Measurements from ENCODE around the gene PCBD1.
A peak's percentile ranks its signal among the peaks of the same experiment; 100 is the strongest.
"Not testable (repeated sequence)": the region's sequence is repeated elsewhere in the genome, so short reads cannot be mapped to it uniquely, and the experiment has no call there.

Gene PCBD1

GRCh38 chr10:70925377-70926225 is 37.2 kb upstream of the PCBD1 start:
- no peaks in the 10 kb centered on the region for H3K36me3 Mint-ChIP-seq
- DNase-seq = peak; percentile 64

GRCh38 chr10:70923696-70924095 is 35.3 kb upstream of the PCBD1 start:
- Mint-ChIP-seq H3K27me3 (peaks cover 21% of the 10 kb centered on the region), H3K4me1 (peaks cover 4% of the 10 kb centered on the region), H3K4me3 (no peak overlapping the region), H3K36me3 (no peaks in the 10 kb centered on the region), H3K9me3 (no peaks in the 10 kb centered on the region), H3K27ac (no peak overlapping the region)
- no peak for DNase-seq
- CTCF ChIA-PET = interaction anchor here (0.9 to 4.6 kb wide), 7 partner anchors 11 to 462 kb away, joined by 3 to 22 read pairs (median 11); no protein-coding TSS in a partner anchor

More at GRCh38 chr10:70925377-70926225, 37.2 kb upstream of the PCBD1 start:
- Mint-ChIP-seq H3K27ac (no peak overlapping the region), H3K9me3 (no peaks in the 10 kb centered on the region), H3K4me3 (no peak overlapping the region), H3K4me1 (peaks cover 4% of the 10 kb centered on the region), H3K27me3 (peaks cover 15% of the 10 kb centered on the region)
- CTCF ChIA-PET = interaction anchor here (0.7 to 4.6 kb wide), 19 partner anchors 11 to 358 kb away, joined by 3 to 22 read pairs (median 4); no protein-coding TSS in a partner anchor

- no peak overlapping the region for H3K27ac Mint-ChIP-seq
- no peak overlapping the region for H3K4me3 Mint-ChIP-seq
- CTCF ChIA-PET = interaction anchor here (0.7 to 1.5 kb wide), 2 partner anchors 17 to 369 kb away, joined by 4 to 5 read pairs; no protein-coding TSS in a partner anchor
Observed at GRCh38 chr10:70921285-70921684, 32.9 kb upstream of the PCBD1 start.

GRCh38 chr10:70920519-70920918 is 32.2 kb upstream of the PCBD1 start:
- Mint-ChIP-seq H3K4me3 (no peak overlapping the region), H3K36me3 (no peaks in the 10 kb centered on the region), H3K4me1 (peaks cover 4% of the 10 kb centered on the region), H3K27me3 (peaks cover 32% of the 10 kb centered on the region), H3K27ac (no peak overlapping the region), H3K9me3 (no peaks in the 10 kb centered on the region)
- CTCF ChIA-PET = no interaction called here
- DNase-seq = no peak

More at GRCh38 chr10:70921285-70921684, 32.9 kb upstream of the PCBD1 start:
- peaks cover 27% of the 10 kb centered on the region for H3K27me3 Mint-ChIP-seq
- DNase-seq = no peak
- H3K36me3 Mint-ChIP-seq = no peaks in the 10 kb centered on the region
- H3K4me1 Mint-ChIP-seq = peaks cover 4% of the 10 kb centered on the region
- H3K9me3 Mint-ChIP-seq = no peaks in the 10 kb centered on the region

- DNase-seq, H3K27ac Mint-ChIP-seq, H3K4me3 Mint-ChIP-seq, H3K9me3 Mint-ChIP-seq, H3K4me1 Mint-ChIP-seq, H3K36me3 Mint-ChIP-seq, CTCF ChIA-PET: not testable (repeated sequence)
- peaks cover 34% of the 10 kb centered on the region for H3K27me3 Mint-ChIP-seq
Observed at GRCh38 chr10:70919906-70920305, 31.5 kb upstream of the PCBD1 start.

GRCh38 chr10:70918851-70919530 is 30.6 kb upstream of the PCBD1 start:
- H3K4me1 Mint-ChIP-seq = no peaks in the 10 kb centered on the region
- H3K4me3 Mint-ChIP-seq = no peak overlapping the region
- H3K36me3 Mint-ChIP-seq = no peaks in the 10 kb centered on the region
- no peak for DNase-seq
- no peak overlapping the region for H3K27ac Mint-ChIP-seq
- H3K27me3 Mint-ChIP-seq = peaks cover 31% of the 10 kb centered on the region
- CTCF ChIA-PET = no interaction called here
- H3K9me3 Mint-ChIP-seq = no peaks in the 10 kb centered on the region

GRCh38 chr10:70917635-70918034 is 29.3 kb upstream of the PCBD1 start:
- no peak for DNase-seq
- CTCF ChIA-PET = no interaction called here
- Mint-ChIP-seq H3K27me3 (peaks cover 32% of the 10 kb centered on the region), H3K27ac (no peak overlapping the region), H3K4me1 (no peaks in the 10 kb centered on the region), H3K36me3 (no peaks in the 10 kb centered on the region), H3K9me3 (no peaks in the 10 kb centered on the region), H3K4me3 (no peak overlapping the region)

GRCh38 chr10:70917226-70917625 is 28.9 kb upstream of the PCBD1 start:
- no peak for DNase-seq
- Mint-ChIP-seq H3K36me3 (no peaks in the 10 kb centered on the region), H3K27ac (no peak overlapping the region), H3K4me1 (no peaks in the 10 kb centered on the region), H3K27me3 (peaks cover 32% of the 10 kb centered on the region), H3K9me3 (no peaks in the 10 kb centered on the region), H3K4me3 (no peak overlapping the region)
- CTCF ChIA-PET = no interaction called here

- Mint-ChIP-seq H3K4me1 (no peaks in the 10 kb centered on the region), H3K27me3 (peaks cover 26% of the 10 kb centered on the region), H3K27ac (no peak overlapping the region), H3K4me3 (no peak overlapping the region), H3K36me3 (no peaks in the 10 kb centered on the region), H3K9me3 (peaks cover 3% of the 10 kb centered on the region)
- DNase-seq = no peak
- CTCF ChIA-PET = no interaction called here
Observed at GRCh38 chr10:70916241-70916640, 27.9 kb upstream of the PCBD1 start.

GRCh38 chr10:70915806-70916205 is 27.4 kb upstream of the PCBD1 start:
- H3K27me3 Mint-ChIP-seq = peaks cover 26% of the 10 kb centered on the region
- DNase-seq = no peak
- H3K9me3 Mint-ChIP-seq = peaks cover 3% of the 10 kb centered on the region
- CTCF ChIA-PET = no interaction called here
- no peak overlapping the region for H3K4me3 Mint-ChIP-seq
- H3K36me3 Mint-ChIP-seq = no peaks in the 10 kb centered on the region
- H3K27ac Mint-ChIP-seq = no peak overlapping the region
- H3K4me1 Mint-ChIP-seq = no peaks in the 10 kb centered on the region

- no peaks in the 10 kb centered on the region for H3K36me3 Mint-ChIP-seq
- H3K27ac Mint-ChIP-seq = no peak overlapping the region
- peaks cover 3% of the 10 kb centered on the region for H3K9me3 Mint-ChIP-seq
- H3K27me3 Mint-ChIP-seq = peaks cover 26% of the 10 kb centered on the region
- no peak overlapping the region for H3K4me3 Mint-ChIP-seq
- no peak for DNase-seq
- no peaks in the 10 kb centered on the region for H3K4me1 Mint-ChIP-seq
- CTCF ChIA-PET = no interaction called here
Observed at GRCh38 chr10:70915206-70915605, 26.8 kb upstream of the PCBD1 start.

GRCh38 chr10:70914316-70914864 is 26.0 kb upstream of the PCBD1 start:
- Mint-ChIP-seq H3K4me3 (no peak overlapping the region), H3K27ac (no peak overlapping the region), H3K4me1 (no peaks in the 10 kb centered on the region), H3K27me3 (peaks cover 19% of the 10 kb centered on the region), H3K9me3 (peaks cover 3% of the 10 kb centered on the region), H3K36me3 (no peaks in the 10 kb centered on the region)
- CTCF ChIA-PET = no interaction called here
- no peak for DNase-seq

- Mint-ChIP-seq H3K27ac (no peak overlapping the region), H3K27me3 (peaks cover 19% of the 10 kb centered on the region)
Observed at GRCh38 chr10:70913893-70914240, 25.5 kb upstream of the PCBD1 start.

GRCh38 chr10:70913191-70913892 is 25.0 kb upstream of the PCBD1 start:
- peaks cover 19% of the 10 kb centered on the region for H3K27me3 Mint-ChIP-seq
- no peaks in the 10 kb centered on the region for H3K36me3 Mint-ChIP-seq
- no peak for DNase-seq
- H3K4me3 Mint-ChIP-seq = no peak overlapping the region
- CTCF ChIA-PET = interaction anchor here (1.0 to 1.8 kb wide), 2 partner anchors 11 to 12 kb away, joined by 3 read pairs; no protein-coding TSS in a partner anchor
- H3K27ac Mint-ChIP-seq = no peak overlapping the region
- no peaks in the 10 kb centered on the region for H3K4me1 Mint-ChIP-seq
- H3K9me3 Mint-ChIP-seq = peaks cover 3% of the 10 kb centered on the region

More at GRCh38 chr10:70913893-70914240, 25.5 kb upstream of the PCBD1 start:
- Mint-ChIP-seq H3K4me1 (no peaks in the 10 kb centered on the region), H3K36me3 (no peaks in the 10 kb centered on the region), H3K9me3 (peaks cover 3% of the 10 kb centered on the region), H3K4me3 (no peak overlapping the region)
- no peak for DNase-seq
- CTCF ChIA-PET = interaction anchor here (1.0 to 1.8 kb wide), 2 partner anchors 11 to 12 kb away, joined by 3 read pairs; no protein-coding TSS in a partner anchor

Measured in activated naive CD4-positive, alpha-beta T cell treated with anti-CD3 and anti-CD28 coated beads, Interleukin-2, amount 10 ng/mL, durations not matched to agents 7 days and 5 days (primary cell).